NCI-H146 treated with DMSO at 0.1 percent for 48 hours (cell line): ENCODE results near the gene ARL8A.
"Not testable (repeated sequence)": the region's sequence is repeated elsewhere in the genome, so short reads cannot be mapped to it uniquely, and the experiment has no call there.

Source experiments
- DNase-seq: peaks from one replicate; lab custom pipeline; 2025; ENCODE audit not compliant: unreplicated experiment; lab: John Stamatoyannopoulos, UW

The ARL8A gene

GRCh38 chr1:202121006-202121405 lies 23.5 kb downstream of the ARL8A start:
- DNase-seq = no peak

GRCh38 chr1:202117898-202118371 lies 26.6 kb downstream of the ARL8A start:
- no peak for DNase-seq

DNA sequence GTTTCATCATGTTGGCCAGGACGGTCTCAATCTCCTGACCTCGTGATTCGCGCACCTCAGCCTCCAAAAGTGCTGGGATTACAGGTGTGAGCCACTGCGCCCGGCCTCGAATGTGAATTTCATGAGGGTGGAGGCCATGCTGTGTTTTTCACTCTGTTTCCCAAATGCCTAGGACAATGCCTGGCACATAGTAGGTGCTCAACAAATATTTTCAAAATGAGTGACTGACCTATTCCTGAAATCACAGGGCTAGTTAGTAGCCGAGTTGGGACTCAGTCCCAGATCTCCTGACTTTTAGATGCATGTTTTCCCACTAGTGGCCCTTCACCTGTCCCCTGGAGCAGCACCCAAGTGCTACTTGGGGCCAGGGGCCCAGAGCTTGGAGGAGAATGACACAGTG lies 28.2 kb downstream of the ARL8A start:
- DNase-seq = no peak

- no peak for DNase-seq
These were observed 30.7 kb downstream of the ARL8A start for GRCh38 chr1:202113690-202114300.

DNA sequence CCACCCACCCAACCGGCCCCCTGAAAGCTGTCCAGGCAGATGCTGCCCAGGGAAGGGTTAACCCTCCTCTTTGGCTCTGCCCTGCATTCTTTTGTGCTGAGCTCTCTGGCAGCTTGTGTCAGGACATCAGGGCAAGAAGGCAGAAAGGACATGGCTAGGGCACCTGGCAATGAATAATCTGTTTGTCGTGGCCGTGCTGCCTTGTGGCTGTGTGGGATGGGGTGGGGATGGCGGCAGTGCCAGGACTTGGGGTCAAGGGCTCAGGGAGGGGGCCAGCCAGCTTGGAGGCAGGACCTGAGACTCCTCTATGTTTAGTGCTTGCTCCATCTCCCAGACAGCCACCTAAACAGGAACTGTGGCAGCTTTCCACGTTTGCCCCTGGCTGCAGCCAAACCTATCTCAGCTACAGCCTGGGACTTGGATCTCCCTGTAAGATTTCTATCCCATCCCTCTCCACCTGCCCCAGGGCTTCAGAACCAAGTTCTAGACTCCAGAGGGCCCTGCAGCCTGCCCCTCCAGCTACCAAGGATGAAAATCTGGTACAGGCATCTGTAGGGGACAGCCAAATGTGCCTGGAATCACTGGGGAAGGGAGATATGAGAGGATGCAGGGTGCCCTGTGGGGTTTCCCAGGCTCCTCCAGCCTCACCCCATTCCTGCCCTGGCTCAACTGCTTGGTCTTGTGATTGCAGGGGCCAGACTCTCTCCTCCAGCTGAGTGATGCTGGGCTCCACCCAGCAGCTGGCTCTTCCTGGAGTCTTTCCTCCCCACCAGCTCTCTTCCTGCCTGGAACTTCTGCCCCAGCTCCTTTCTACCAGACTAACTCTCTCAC lies 31.5 kb downstream of the ARL8A start:
- no peak for DNase-seq

GRCh38 chr1:202111589-202111988 lies 32.9 kb downstream of the ARL8A start:
- DNase-seq = not testable (repeated sequence)

DNA sequence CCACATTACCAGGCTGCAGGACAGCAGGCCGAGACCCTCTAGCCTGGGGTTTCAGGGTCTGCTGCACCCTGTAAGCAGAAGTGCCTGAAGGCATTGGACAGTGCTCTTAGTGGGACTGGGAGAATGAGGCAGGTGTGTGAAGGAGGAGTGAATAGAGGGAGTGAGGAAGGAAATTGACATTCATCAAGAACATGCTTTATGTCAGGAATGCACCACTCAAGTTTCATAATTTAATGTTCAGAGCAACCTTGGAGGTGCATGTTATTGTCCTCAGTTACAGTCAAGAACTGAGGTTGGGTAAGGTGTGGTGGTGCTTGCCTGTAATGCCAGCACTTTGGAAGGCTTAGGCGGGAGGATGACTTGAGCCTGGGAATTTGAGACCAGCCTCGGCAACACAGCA lies 33.6 kb downstream of the ARL8A start:
- DNase-seq = no peak

DNA sequence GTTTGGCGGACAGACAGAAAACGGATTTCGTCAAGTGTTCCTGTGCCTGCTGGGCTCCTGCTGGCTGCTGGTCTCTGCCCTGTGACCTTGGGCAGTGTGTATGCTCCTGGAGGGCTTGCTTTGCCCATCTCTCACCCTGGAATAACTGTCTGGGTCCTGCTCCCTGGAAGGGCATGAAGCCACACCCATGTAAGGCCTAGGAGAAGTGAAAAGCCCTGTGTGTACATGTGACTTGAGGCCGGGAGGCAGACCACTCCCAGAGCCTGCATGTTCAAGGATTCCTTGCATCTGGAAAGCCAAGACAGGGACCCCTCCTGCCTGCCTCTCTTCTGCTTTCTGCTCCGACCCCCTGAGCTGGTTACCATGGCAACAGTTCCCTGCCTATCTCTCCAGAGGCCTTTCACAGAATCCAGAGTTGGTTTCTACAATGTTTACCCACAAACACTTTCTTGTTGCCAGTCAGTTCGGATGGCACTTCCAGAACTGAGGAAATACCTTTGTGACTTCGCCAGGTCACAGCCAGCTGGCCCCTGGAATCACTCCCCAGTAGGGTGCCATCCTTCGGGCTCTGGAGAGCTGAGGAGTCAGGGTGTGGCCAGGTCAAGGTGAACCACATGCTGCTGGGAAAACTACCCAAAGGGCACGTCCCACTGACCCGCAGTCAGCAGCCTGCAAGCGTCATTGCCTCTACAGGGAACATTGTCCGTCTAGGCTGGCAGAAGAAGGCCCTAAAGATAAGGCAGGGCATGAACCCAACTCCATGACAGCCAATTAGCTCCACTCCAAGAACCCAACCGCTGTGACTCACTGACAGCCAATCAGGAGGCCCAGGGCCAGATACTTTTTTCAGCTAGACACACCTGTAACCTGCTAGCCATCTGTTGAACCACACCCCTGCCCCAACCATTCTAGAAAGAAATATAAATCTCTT lies 36.5 kb downstream of the ARL8A start:
- peak; percentile 28 for DNase-seq

DNA sequence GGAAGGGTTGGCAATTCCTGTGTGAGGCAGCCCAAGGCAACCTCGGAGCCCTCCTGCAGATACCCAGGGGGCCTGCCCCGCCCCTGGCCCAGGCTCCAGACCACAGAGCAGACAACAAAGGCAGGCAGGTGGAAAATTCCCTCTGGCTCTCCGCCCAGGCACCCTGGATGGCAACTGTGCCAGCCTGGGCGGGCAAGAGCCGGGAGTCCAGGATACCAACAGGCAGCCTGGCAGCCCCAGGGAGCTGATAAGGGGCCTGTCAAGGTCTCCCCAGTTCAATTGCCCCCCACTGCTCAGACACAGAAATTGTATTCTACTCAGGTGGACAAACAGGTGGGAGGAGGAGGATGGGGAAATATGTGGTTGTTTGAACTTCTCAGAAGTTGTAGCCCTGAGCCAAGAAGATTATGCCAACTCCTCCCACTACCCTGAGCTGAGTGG lies 37.2 kb downstream of the ARL8A start:
- DNase-seq = peak; percentile 80

- DNase-seq = peak; percentile 70
These were observed 37.9 kb downstream of the ARL8A start for GRCh38 chr1:202106340-202107254.

GRCh38 chr1:202105571-202106339 lies 38.8 kb downstream of the ARL8A start:
- DNase-seq = peak; percentile 31

- DNase-seq = no peak
These were observed 40.5 kb downstream of the ARL8A start for GRCh38 chr1:202104073-202104472.

GRCh38 chr1:202101184-202101583 lies 43.4 kb downstream of the ARL8A start:
- DNase-seq = no peak

DNA sequence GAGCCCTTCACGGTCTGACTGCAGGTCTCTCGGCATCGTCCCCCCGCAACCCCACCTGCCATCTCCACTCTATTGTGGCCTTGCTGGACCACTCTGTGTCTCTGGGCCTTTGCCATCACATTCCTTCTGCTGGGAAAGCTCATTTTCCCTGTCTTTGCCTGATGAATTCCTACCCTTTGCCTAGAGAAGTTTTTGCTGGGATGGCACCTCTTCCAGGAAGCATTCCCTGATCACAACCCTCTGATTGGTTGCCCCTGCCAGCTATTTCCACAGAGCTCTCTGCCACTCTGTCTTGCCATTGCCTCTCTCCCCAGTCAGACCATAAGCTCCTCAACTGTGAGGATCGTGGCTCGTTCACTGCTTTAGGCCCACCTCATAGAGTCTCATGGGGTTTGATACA lies 50.7 kb downstream of the ARL8A start:
- DNase-seq = no peak

GRCh38 chr1:202090994-202091393 lies 53.5 kb downstream of the ARL8A start:
- DNase-seq = no peak

DNA sequence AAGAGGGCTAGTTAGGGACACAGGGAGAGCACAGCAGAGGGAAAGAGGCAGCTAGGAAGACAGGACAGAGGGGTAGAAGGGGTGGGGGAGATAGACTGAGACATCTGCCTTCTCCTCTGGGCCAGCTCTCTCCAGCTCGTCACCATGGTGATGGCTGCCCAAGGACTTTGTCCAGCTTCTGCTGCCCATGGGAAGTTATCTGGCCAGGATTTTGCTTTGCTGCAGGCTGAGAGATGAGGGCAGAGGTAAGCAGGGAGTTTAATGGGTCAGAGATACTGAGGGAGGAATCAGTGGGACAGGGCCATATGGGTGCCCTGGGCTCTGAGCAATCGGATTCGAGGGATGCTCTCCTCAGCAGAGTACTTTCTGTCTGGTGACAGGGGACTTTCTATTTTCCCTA lies 56.3 kb downstream of the ARL8A start:
- no peak for DNase-seq

DNA sequence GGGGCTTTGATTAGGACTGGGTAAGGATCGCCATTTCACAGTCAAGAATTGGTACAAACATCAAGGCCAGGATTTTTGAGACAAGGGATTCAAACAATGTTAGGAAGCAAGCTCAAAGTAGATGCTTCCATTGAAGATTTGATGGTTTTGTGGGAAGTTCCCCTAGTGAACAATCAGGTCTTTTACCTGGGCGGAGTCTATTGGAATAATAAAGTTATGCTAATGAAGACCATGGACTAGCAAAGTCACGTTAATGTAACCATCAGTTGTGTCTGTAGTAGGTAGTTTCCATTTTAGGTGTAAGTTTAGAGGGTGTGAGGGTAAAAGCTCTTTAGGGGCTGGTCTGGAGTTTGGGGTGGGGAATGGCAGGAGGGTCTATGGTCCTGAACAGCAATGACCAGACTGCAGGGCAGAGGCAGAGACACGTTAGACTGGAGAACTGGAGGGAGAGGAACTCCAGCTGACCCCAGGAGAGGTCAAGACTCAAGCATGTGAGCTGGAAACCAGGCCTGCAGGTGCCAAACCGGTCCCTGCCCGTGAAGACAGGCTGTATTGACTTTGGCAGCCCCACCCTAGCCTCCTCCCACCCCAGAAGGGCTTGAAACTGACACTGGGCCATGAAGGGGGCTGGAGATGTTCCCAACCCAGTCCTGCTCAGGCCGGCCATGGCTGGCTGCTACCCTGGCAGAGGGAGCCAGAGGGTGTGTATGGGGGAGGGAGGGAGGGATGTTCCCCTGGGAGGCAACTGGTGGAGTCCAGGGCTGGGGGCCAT lies 57.8 kb downstream of the ARL8A start:
- no peak for DNase-seq

DNA sequence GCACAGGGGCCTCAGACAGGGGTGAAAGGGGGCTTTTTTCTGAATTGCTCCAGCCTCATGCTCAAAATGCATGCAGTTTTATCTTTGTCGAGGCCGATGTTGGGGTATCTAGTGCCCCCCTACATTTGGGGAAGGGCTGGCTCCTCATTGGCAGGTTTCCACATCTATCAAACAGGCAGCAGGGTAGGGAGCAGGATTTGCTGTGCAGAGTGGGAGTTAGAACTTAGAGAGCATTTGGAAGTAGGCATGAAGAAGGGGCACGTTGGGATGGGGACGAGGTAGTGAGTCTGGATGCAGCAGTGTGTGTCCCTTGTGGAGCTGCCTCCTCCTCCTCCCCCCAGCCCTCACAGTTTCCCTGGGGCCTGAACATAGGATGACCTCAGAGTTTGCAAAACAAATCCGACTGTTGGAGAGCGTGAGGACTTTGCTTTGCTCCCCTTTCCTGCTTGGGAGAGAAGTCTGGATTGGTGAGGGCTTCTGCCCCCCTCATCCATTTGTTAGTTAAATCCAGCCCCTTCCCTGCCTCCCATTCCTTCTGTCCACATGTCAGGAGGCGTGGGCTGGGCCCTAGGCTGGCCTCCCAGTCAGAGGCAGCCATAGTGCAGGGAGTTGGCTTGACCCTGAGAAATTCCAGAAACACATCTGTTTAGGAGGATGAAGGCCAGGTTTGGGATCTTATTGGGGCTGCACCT lies 58.7 kb downstream of the ARL8A start:
- peak; percentile 38 for DNase-seq
